ACC112 (cell line): ENCODE data around the gene UVSSA.
"Not testable (repeated sequence)": the region's sequence is repeated elsewhere in the genome, so short reads cannot be mapped to it uniquely, and the experiment has no call there.

ENCODE experiments used
- H2AFZ ChIP-seq: fragments of 200-600 bp; sonication (generic); one replicate; pipeline ENCODE4 v1.6.0; 2017; ENCODE audit warnings: antibody characterized with exemption, low read length; ENCODE audit not compliant: unreplicated experiment
- H3K27ac ChIP-seq: fragments of 200-600 bp; sonication (generic); 2 replicates; pipeline ENCODE4 v1.5.1; 2014; ENCODE audit warnings: low read depth, mild to moderate bottlenecking, antibody characterized with exemption, low read length, moderate library complexity
- H3K27me3 ChIP-seq: fragments of 200-600 bp; sonication (generic); 2 replicates; pipeline ENCODE4 v1.6.1; 2014; ENCODE audit warnings: mild to moderate bottlenecking, antibody characterized with exemption, low read length, moderate library complexity, mixed read lengths; ENCODE audit not compliant: insufficient read depth
- H3K36me3 ChIP-seq: fragments of 200-600 bp; sonication (generic); 2 replicates; pipeline ENCODE4 v1.6.1; 2016; ENCODE audit warnings: mild to moderate bottlenecking, antibody characterized with exemption, low read length, moderate library complexity, mixed read lengths; ENCODE audit not compliant: insufficient read depth
- H3K4me1 ChIP-seq: fragments of 200-600 bp; sonication (generic); one replicate; pipeline ENCODE4 v1.6.1; 2016; ENCODE audit warnings: low read length, mixed read lengths; ENCODE audit not compliant: insufficient read depth, unreplicated experiment, control insufficient read depth
- H3K4me3 ChIP-seq: fragments of 200-600 bp; sonication (generic); 2 replicates; pipeline ENCODE4 v1.5.1; 2014; ENCODE audit warnings: mild to moderate bottlenecking, low read depth, low read length
- H3K79me2 ChIP-seq: fragments of 200-600 bp; sonication (generic); one replicate; pipeline ENCODE4 v1.6.0; 2016; ENCODE audit warnings: low read length; ENCODE audit not compliant: control insufficient read depth, unreplicated experiment, insufficient read depth

UVSSA gene

GRCh38 chr4:1415681-1415981 lies 68.6 kb downstream of the UVSSA start:
- H3K27ac ChIP-seq = no peak overlapping the region
- peaks cover 83% of the 10 kb centered on the region for H3K27me3 ChIP-seq
- no peak overlapping the region for H3K4me3 ChIP-seq
- H3K79me2 ChIP-seq = no peaks in the 10 kb centered on the region
- H3K4me1 ChIP-seq = no peaks in the 10 kb centered on the region
- H2AFZ ChIP-seq = no peak overlapping the region
- no peaks in the 10 kb centered on the region for H3K36me3 ChIP-seq

GRCh38 chr4:1416051-1416947 lies 69.3 kb downstream of the UVSSA start:
- no peak overlapping the region for H3K27ac ChIP-seq
- no peak overlapping the region for H3K4me3 ChIP-seq
- H3K27me3 ChIP-seq = peaks cover 82% of the 10 kb centered on the region

GRCh38 chr4:1416948-1417260 lies 69.9 kb downstream of the UVSSA start:
- no peaks in the 10 kb centered on the region for H3K79me2 ChIP-seq

More at GRCh38 chr4:1416051-1416947, 69.3 kb downstream of the UVSSA start:
- H3K79me2 ChIP-seq = no peaks in the 10 kb centered on the region
- H3K4me1 ChIP-seq = no peaks in the 10 kb centered on the region
- no peaks in the 10 kb centered on the region for H3K36me3 ChIP-seq
- no peak overlapping the region for H2AFZ ChIP-seq

GRCh38 chr4:1417522-1418390 lies 70.7 kb downstream of the UVSSA start:
- no peak overlapping the region for H3K27ac ChIP-seq
- H2AFZ ChIP-seq = no peak overlapping the region
- no peak overlapping the region for H3K4me3 ChIP-seq
- no peaks in the 10 kb centered on the region for H3K79me2 ChIP-seq
- no peaks in the 10 kb centered on the region for H3K4me1 ChIP-seq
- no peaks in the 10 kb centered on the region for H3K36me3 ChIP-seq
- peaks cover 81% of the 10 kb centered on the region for H3K27me3 ChIP-seq

More at GRCh38 chr4:1416948-1417260, 69.9 kb downstream of the UVSSA start:
- H2AFZ ChIP-seq = no peak overlapping the region
- peaks cover 81% of the 10 kb centered on the region for H3K27me3 ChIP-seq
- H3K36me3 ChIP-seq = no peaks in the 10 kb centered on the region
- no peak overlapping the region for H3K27ac ChIP-seq
- no peaks in the 10 kb centered on the region for H3K4me1 ChIP-seq
- no peak overlapping the region for H3K4me3 ChIP-seq

GRCh38 chr4:1418494-1419285 lies 71.7 kb downstream of the UVSSA start:
- Histone ChIP-seq H2AFZ (no peak overlapping the region), H3K79me2 (no peaks in the 10 kb centered on the region), H3K36me3 (no peaks in the 10 kb centered on the region), H3K27me3 (peaks cover 77% of the 10 kb centered on the region), H3K27ac (no peak overlapping the region), H3K4me1 (no peaks in the 10 kb centered on the region), H3K4me3 (no peak overlapping the region)

GRCh38 chr4:1419708-1420107 lies 72.7 kb downstream of the UVSSA start:
- no peaks in the 10 kb centered on the region for H3K4me1 ChIP-seq
- no peak overlapping the region for H3K4me3 ChIP-seq
- no peaks in the 10 kb centered on the region for H3K79me2 ChIP-seq
- H3K27ac ChIP-seq = no peak overlapping the region
- H3K27me3 ChIP-seq = peaks cover 77% of the 10 kb centered on the region
- H2AFZ ChIP-seq = no peak overlapping the region
- H3K36me3 ChIP-seq = no peaks in the 10 kb centered on the region

GRCh38 chr4:1421657-1422056 lies 74.6 kb downstream of the UVSSA start:
- H3K27me3 ChIP-seq = peaks cover 67% of the 10 kb centered on the region
- no peak overlapping the region for H2AFZ ChIP-seq
- no peak overlapping the region for H3K27ac ChIP-seq
- no peak overlapping the region for H3K4me3 ChIP-seq
- no peaks in the 10 kb centered on the region for H3K4me1 ChIP-seq
- no peaks in the 10 kb centered on the region for H3K79me2 ChIP-seq
- no peaks in the 10 kb centered on the region for H3K36me3 ChIP-seq

GRCh38 chr4:1427010-1427409 lies 80.0 kb downstream of the UVSSA start:
- Histone ChIP-seq H3K27ac (no peak overlapping the region), H3K27me3 (peaks cover 33% of the 10 kb centered on the region), H3K4me3 (no peak overlapping the region), H3K4me1 (no peaks in the 10 kb centered on the region), H3K36me3 (no peaks in the 10 kb centered on the region), H3K79me2 (no peaks in the 10 kb centered on the region), H2AFZ (no peak overlapping the region)

- H2AFZ ChIP-seq, H3K4me3 ChIP-seq, H3K27ac ChIP-seq, H3K36me3 ChIP-seq, H3K79me2 ChIP-seq, H3K27me3 ChIP-seq, H3K4me1 ChIP-seq: not testable (repeated sequence)
Measured at GRCh38 chr4:1443688-1444172, 96.7 kb downstream of the UVSSA start.
